HG03039 (cell line): ENCODE data around the gene ACOX3.
A peak's percentile ranks its signal among the peaks of the same experiment; 100 is the strongest.
"Not testable (repeated sequence)": the region's sequence is repeated elsewhere in the genome, so short reads cannot be mapped to it uniquely, and the experiment has no call there.

Experiments used
- ATAC-seq: cut with Tn5 transposase; IDR thresholded peaks from one replicate; pipeline ENCODE4 v1.9.1; 2021; ENCODE audit warnings: mild to moderate bottlenecking, moderate library complexity; ENCODE audit not compliant: unreplicated experiment

The ACOX3 gene

GRCh38 chr4:8435656-8436121 is 4.8 kb downstream of the ACOX3 start:
- no peak for ATAC-seq

GRCh38 chr4:8434251-8435073 is 6.1 kb downstream of the ACOX3 start:
- ATAC-seq: no peak

- ATAC-seq: no peak
These were observed 7.4 kb downstream of the ACOX3 start for GRCh38 chr4:8433136-8433535.

- no peak for ATAC-seq
These were observed 9.0 kb downstream of the ACOX3 start for GRCh38 chr4:8431553-8431952.

GRCh38 chr4:8428288-8429097 is 12.0 kb downstream of the ACOX3 start:
- peak; percentile 91 for ATAC-seq

- ATAC-seq: peak; percentile 18
These were observed 12.7 kb downstream of the ACOX3 start for GRCh38 chr4:8427761-8428287.

GRCh38 chr4:8427262-8427661 is 13.3 kb downstream of the ACOX3 start:
- no peak for ATAC-seq

GRCh38 chr4:8422786-8423185 is 17.7 kb downstream of the ACOX3 start:
- ATAC-seq: no peak

GRCh38 chr4:8422327-8422726 is 18.2 kb downstream of the ACOX3 start:
- no peak for ATAC-seq

- not testable (repeated sequence) for ATAC-seq
These were observed 20.4 kb downstream of the ACOX3 start for GRCh38 chr4:8420151-8420550.

- peak; percentile 82 for ATAC-seq
These were observed 21.1 kb downstream of the ACOX3 start for GRCh38 chr4:8419222-8420041.

- no peak for ATAC-seq
These were observed 23.4 kb downstream of the ACOX3 start for GRCh38 chr4:8417071-8417614.

GRCh38 chr4:8414377-8414776 is 26.1 kb downstream of the ACOX3 start:
- ATAC-seq: no peak

GRCh38 chr4:8412288-8412687 is 28.2 kb downstream of the ACOX3 start:
- ATAC-seq: no peak

- no peak for ATAC-seq
These were observed 29.0 kb downstream of the ACOX3 start for GRCh38 chr4:8411351-8412180.

GRCh38 chr4:8410641-8411271 is 29.8 kb downstream of the ACOX3 start:
- ATAC-seq: no peak

- ATAC-seq: no peak
These were observed 30.4 kb downstream of the ACOX3 start for GRCh38 chr4:8410066-8410625.

- ATAC-seq: no peak
These were observed 31.1 kb downstream of the ACOX3 start for GRCh38 chr4:8409264-8410065.
